SK-N-SH (cell line): ENCODE results near the gene MANEAL. TPM values are rescaled to one million over a fixed set of nuclear protein-coding genes. Genes with fewer than 3 reads are reported as not detected.

ENCODE experiments used
- CTCF ChIA-PET: fragments of 300-600, 350-600 bp; formaldehyde crosslinking; extraction: SDS; loops from one replicate; lab custom pipeline; 2021; lab: Yijun Ruan, JAX
- POLR2A ChIA-PET: fragments of 350-600 bp; sonication (Branson Sonifier 250); formaldehyde crosslinking; extraction: SDS; loops from one replicate; lab custom pipeline; 2020; ENCODE audit warnings: antibody characterized with exemption, inconsistent platforms; lab: Yijun Ruan, JAX
- DNase-seq: peaks from one replicate; pipeline ENCODE4 v3.0.0; 2012
- H2AFZ ChIP-seq: fragments of 200-600 bp; sonication (generic); 2 replicates; pipeline ENCODE4 v1.8.1; 2016; ENCODE audit warnings: antibody characterized with exemption, mild to moderate bottlenecking, low read depth
- H3F3A ChIP-seq: fragments of 200-600 bp; sonication (generic); replicated peaks from 2 replicates; pipeline ENCODE3; 2016; ENCODE audit warnings: antibody characterized with exemption, mild to moderate bottlenecking; ENCODE audit not compliant: insufficient read depth
- H3K27ac ChIP-seq, 2 experiments: fragments of 200-500 bp in 1 of 2; fragments of 200-600 bp in 1 of 2; sonication (Bioruptor generic) in 1 of 2; sonication (generic), shearing (Covaris generic) in 1 of 2; 2 replicates each; pipeline versions ENCODE4 v1.5.1 to v1.6.1; 2014 to 2016; ENCODE audit warnings: low read depth in 2 of 2, inconsistent platforms in 1 of 2, low read length in 1 of 2, mild to moderate bottlenecking in 1 of 2, mixed read lengths in 1 of 2
- H3K27me3 ChIP-seq: fragments of 200-600 bp; sonication (generic), shearing (Covaris generic); 2 replicates; pipeline ENCODE4 v1.6.1; 2016; ENCODE audit warnings: mixed run types; ENCODE audit not compliant: insufficient read depth
- H3K36me3 ChIP-seq, 2 experiments: fragments of 200-500 bp in 1 of 2; fragments of 200-600 bp in 1 of 2; sonication (Bioruptor generic) in 1 of 2; sonication (generic) in 1 of 2; replicated peaks in 1 of 2; 2 replicates each; pipeline versions ENCODE3 to v1.5.1; 2014 to 2016; ENCODE audit warnings: low read length in 1 of 2, mild to moderate bottlenecking in 1 of 2; ENCODE audit not compliant: insufficient read depth in 2 of 2, control insufficient read depth in 1 of 2
- H3K4me1 ChIP-seq, 2 experiments: fragments of 200-500 bp in 1 of 2; fragments of 200-600 bp in 1 of 2; sonication (Bioruptor generic) in 1 of 2; sonication (generic), shearing (Covaris generic) in 1 of 2; 2 replicates each; pipeline versions ENCODE4 v1.5.1 to v1.6.1; 2014 to 2016; ENCODE audit warnings: low read depth in 1 of 2, low read length in 1 of 2, mixed run types in 1 of 2; ENCODE audit not compliant: insufficient read depth in 2 of 2, control insufficient read depth in 1 of 2
- H3K4me2 ChIP-seq: fragments of 200-600 bp; sonication (generic), shearing (Covaris generic); 2 replicates; pipeline ENCODE4 v1.6.1; 2017; ENCODE audit warnings: mixed run types
- H3K4me3 ChIP-seq, 2 experiments: fragments of 200-500 bp in 1 of 2; fragments of 200-600 bp in 1 of 2; sonication (Bioruptor generic) in 1 of 2; sonication (generic), shearing (Covaris generic) in 1 of 2; 2 replicates each; pipeline versions ENCODE4 v1.5.1 to v1.8.1; 2014 to 2016; ENCODE audit warnings: low read depth in 2 of 2, inconsistent platforms in 1 of 2, low read length in 1 of 2, mild to moderate bottlenecking in 1 of 2, mixed read lengths in 1 of 2, moderate library complexity in 1 of 2
- H3K79me2 ChIP-seq: fragments of 200-600 bp; sonication (generic); 2 replicates; pipeline ENCODE4 v1.8.1; 2017; ENCODE audit warnings: mild to moderate bottlenecking; ENCODE audit not compliant: insufficient read depth
- H3K9ac ChIP-seq: fragments of 200-600 bp; sonication (generic); 2 replicates; pipeline ENCODE4 v1.6.1; 2017; ENCODE audit warnings: mixed run types
- H3K9me2 ChIP-seq: fragments of 200-600 bp; sonication (generic); 2 replicates; pipeline ENCODE4 v1.6.1; 2017; ENCODE audit warnings: mixed run types
- H3K9me3 ChIP-seq: fragments of 200-600 bp; sonication (generic); 2 replicates; pipeline ENCODE4 v1.6.1; 2017; ENCODE audit warnings: mixed run types, mild to moderate bottlenecking, moderate library complexity
- H4K20me1 ChIP-seq: fragments of 200-600 bp; sonication (generic); 2 replicates; pipeline ENCODE4 v1.6.1; 2017; ENCODE audit warnings: mild to moderate bottlenecking, mixed run types; ENCODE audit not compliant: insufficient read depth
- ELF1 ChIP-seq: IDR thresholded peaks from 2 replicates; pipeline ENCODE4 v1.4.0; 2012
- EP300 ChIP-seq, 2 experiments: IDR thresholded peaks; 2 replicates each; pipeline versions ENCODE4 v1.4.0 to v1.6.1; 2012; ENCODE audit warnings: borderline replicate concordance in 1 of 2, low read depth in 1 of 2, low read length in 1 of 2
- EZH2phosphoT487 ChIP-seq: fragments of 200-600 bp; sonication (generic); IDR thresholded peaks from 2 replicates; pipeline ENCODE4 v1.6.1; 2017; ENCODE audit warnings: low read depth, mixed run types, mild to moderate bottlenecking, antibody characterized with exemption, moderate library complexity, borderline replicate concordance
- FOSL2 ChIP-seq: IDR thresholded peaks from 2 replicates; pipeline ENCODE4 v1.4.0; 2012; ENCODE audit warnings: low read depth, mild to moderate bottlenecking, moderate library complexity, borderline replicate concordance
- FOXJ3 ChIP-seq: sonication (generic); formaldehyde crosslinking; IDR thresholded peaks from 2 replicates; pipeline ENCODE4 v1.5.1; 2020; ENCODE audit warnings: mild to moderate bottlenecking, missing genetic modification reagents
- FOXM1 ChIP-seq: IDR thresholded peaks from 2 replicates; pipeline ENCODE4 v1.4.0; 2012; ENCODE audit warnings: low read depth, mild to moderate bottlenecking
- MEF2A ChIP-seq: IDR thresholded peaks from 2 replicates; pipeline ENCODE4 v1.4.0; 2012; ENCODE audit warnings: low read depth, borderline replicate concordance
- RFX5 ChIP-seq: IDR thresholded peaks from 2 replicates; pipeline ENCODE4 v1.6.1; 2012; ENCODE audit warnings: mild to moderate bottlenecking, improper control_type of control experiment, low read length
- RXRA ChIP-seq: IDR thresholded peaks from 2 replicates; pipeline ENCODE4 v1.4.0; 2012; ENCODE audit warnings: low read depth, mild to moderate bottlenecking, borderline replicate concordance
- SIN3A ChIP-seq: IDR thresholded peaks from 2 replicates; pipeline ENCODE4 v1.6.1; 2012; ENCODE audit warnings: low read depth, mild to moderate bottlenecking, low read length, moderate library complexity, borderline replicate concordance
- TEAD4 ChIP-seq: IDR thresholded peaks from 2 replicates; pipeline ENCODE4 v1.4.0; 2012; ENCODE audit warnings: mild to moderate bottlenecking, borderline replicate concordance; ENCODE audit not compliant: insufficient read depth
- YY1 ChIP-seq: IDR thresholded peaks from 2 replicates; pipeline ENCODE4 v1.4.0; 2012; ENCODE audit warnings: low read depth, mild to moderate bottlenecking
- WGBS: methylation state at CpG from one replicate; pipeline ENCODE4 v1.1.6; 2017; ENCODE audit warnings: low lambda C conversion rate; 5-methylcytosine and 5-hydroxymethylcytosine counted together
- polyA plus RNA-seq, 3 experiments: library from polyadenylated mRNA; depleted of rRNA; stranded (reverse); fragments of >200 nt; gene quantifications; 2 replicates each; pipeline ENCODE4 v1.2.3, GENCODE V29; 2012
- TF ChIP-seq, protein P1 (sequence below): IDR thresholded peaks from 2 replicates; pipeline ENCODE4 v1.4.0; 2012; ENCODE audit warnings: low read depth, borderline replicate concordance
- TF ChIP-seq, protein P2 (sequence below): IDR thresholded peaks from 2 replicates; pipeline ENCODE4 v1.4.0; 2012; ENCODE audit warnings: low read depth, borderline replicate concordance
- TF ChIP-seq, protein P3 (sequence below): fragments of 150-350 bp; IDR thresholded peaks from 2 replicates; pipeline ENCODE4 v1.6.1; 2017; ENCODE audit warnings: antibody characterized with exemption, low read length, low read depth, borderline replicate concordance
- TF ChIP-seq, protein P4 (sequence below): IDR thresholded peaks from 2 replicates; pipeline ENCODE4 v1.6.1; 2012; ENCODE audit warnings: mild to moderate bottlenecking, low read depth, low read length, moderate library complexity
- TF ChIP-seq, protein P5 (sequence below): IDR thresholded peaks from 2 replicates; pipeline ENCODE4; 2012

MANEAL gene
- polyA plus RNA-seq, 1 of the 3 experiments (the other 2 are of a cell fraction), result 2.7 TPM

DNA sequence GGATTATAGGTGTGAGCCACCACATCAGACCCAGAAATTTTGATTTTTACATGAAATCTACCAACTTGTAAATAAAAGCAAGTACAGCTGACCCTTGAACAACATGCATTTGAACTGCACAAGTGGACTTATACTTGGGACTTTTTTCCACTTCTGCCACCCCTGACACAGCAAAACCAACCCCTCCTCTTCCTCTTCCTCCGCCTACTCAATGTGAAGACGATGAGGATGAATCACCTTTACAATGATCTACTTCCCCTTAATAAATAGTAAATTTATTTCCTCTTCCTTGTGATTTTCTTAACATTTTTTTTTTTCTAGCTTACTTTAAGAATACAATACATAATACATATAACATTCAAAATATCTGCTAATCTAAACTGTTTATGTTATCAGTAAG is 31.9 kb downstream of the MANEAL start:
- Histone ChIP-seq H4K20me1 (no peaks in the 10 kb centered on the region), H3K9ac (no peak overlapping the region), H3K36me3 (peaks cover 44 to 46% of the 10 kb centered on the region in 2 experiments), H3K27ac (no peak overlapping the region), H3K79me2 (peaks cover 3% of the 10 kb centered on the region; the same call in 1 of the 2 replicates), H3K4me3 (no peak overlapping the region), H2AFZ (no peak overlapping the region), H3F3A (peaks cover 5% of the 10 kb centered on the region), H3K9me3 (no peaks in the 10 kb centered on the region), H3K4me1 (no peaks in the 10 kb centered on the region), H3K4me2 (no peak overlapping the region), H3K9me2 (no peaks in the 10 kb centered on the region), H3K27me3 (no peaks in the 10 kb centered on the region)
- ChIA-PET POLR2A (interaction anchor here (1.4 kb wide), 1 partner anchor 13 kb away, joined by 3 read pairs; no protein-coding TSS in a partner anchor), CTCF (no interaction called here)
- no peak for DNase-seq
- TF ChIP-seq, protein P1, sequence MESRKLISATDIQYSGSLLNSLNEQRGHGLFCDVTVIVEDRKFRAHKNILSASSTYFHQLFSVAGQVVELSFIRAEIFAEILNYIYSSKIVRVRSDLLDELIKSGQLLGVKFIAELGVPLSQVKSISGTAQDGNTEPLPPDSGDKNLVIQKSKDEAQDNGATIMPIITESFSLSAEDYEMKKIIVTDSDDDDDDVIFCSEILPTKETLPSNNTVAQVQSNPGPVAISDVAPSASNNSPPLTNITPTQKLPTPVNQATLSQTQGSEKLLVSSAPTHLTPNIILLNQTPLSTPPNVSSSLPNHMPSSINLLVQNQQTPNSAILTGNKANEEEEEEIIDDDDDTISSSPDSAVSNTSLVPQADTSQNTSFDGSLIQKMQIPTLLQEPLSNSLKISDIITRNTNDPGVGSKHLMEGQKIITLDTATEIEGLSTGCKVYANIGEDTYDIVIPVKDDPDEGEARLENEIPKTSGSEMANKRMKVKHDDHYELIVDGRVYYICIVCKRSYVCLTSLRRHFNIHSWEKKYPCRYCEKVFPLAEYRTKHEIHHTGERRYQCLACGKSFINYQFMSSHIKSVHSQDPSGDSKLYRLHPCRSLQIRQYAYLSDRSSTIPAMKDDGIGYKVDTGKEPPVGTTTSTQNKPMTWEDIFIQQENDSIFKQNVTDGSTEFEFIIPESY, result no peak
- 88% methylated on average over 2 of the region's 2 CpGs for WGBS

DNA sequence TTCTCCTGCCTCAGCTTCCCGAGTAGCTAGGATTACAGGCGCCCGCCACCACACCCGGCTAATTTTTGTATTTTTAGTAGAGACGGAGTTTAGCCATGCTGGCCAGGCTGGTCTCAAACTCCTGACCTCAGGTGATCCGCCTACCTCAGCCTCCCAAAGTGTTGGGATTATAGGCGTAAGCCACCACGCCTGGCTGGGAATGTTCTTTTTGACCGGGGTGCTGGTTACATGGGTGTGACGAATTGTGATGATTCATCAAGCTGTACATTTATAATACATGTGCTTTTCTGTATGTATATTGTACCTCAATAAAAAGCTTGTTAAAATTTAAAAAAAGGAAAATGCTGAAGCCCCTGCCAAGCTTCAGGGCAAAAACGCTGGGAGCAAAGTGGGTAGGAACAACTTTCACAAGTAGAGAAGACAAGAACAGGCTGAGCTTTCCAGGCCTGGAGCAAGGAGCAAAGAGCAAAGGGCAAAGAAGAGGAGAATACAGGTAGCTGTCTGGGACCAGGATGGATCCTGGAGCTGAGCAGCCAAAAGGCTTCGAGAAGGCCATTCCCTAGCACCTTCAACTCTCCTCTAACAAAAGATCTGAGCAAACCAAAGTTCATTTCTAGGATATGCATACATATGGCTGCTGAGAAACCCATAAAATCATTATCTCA is 34.9 kb downstream of the MANEAL start:
- H3K4me3 ChIP-seq, result no peak overlapping the region
- DNase-seq, result no peak
- CTCF ChIA-PET, result interaction anchor here (0.7 to 1.3 kb wide), 3 partner anchors 17 to 31 kb away, joined by 3 to 4 read pairs (median 4); partner anchors contain the start of gene MTF1
- H4K20me1 ChIP-seq, result no peaks in the 10 kb centered on the region
- H3K9me2 ChIP-seq, result no peaks in the 10 kb centered on the region
- no peak overlapping the region for H2AFZ ChIP-seq
- no peak overlapping the region for H3K27ac ChIP-seq
- WGBS, result 95% methylated on average over 12 of the region's 12 CpGs
- TF ChIP-seq ELF1 (no peak), TEAD4 (no peak), YY1 (no peak), EP300 (IDR thresholded peaks at IDR 0.05; ENCODE audit: borderline replicate concordance in 1 of 2, low read depth in 1 of 2, low read length in 1 of 2) (no peak), FOSL2 (no peak), EZH2phosphoT487 (no peak), MEF2A (no peak), RFX5 (no peak), RXRA (no peak), FOXJ3 (CRISPR knock-in tag) (no peak), SIN3A (no peak), FOXM1 (no peak)
- TF ChIP-seq, protein P2, sequence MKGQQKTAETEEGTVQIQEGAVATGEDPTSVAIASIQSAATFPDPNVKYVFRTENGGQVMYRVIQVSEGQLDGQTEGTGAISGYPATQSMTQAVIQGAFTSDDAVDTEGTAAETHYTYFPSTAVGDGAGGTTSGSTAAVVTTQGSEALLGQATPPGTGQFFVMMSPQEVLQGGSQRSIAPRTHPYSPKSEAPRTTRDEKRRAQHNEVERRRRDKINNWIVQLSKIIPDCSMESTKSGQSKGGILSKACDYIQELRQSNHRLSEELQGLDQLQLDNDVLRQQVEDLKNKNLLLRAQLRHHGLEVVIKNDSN, result no peak
- TF ChIP-seq, protein P3, sequence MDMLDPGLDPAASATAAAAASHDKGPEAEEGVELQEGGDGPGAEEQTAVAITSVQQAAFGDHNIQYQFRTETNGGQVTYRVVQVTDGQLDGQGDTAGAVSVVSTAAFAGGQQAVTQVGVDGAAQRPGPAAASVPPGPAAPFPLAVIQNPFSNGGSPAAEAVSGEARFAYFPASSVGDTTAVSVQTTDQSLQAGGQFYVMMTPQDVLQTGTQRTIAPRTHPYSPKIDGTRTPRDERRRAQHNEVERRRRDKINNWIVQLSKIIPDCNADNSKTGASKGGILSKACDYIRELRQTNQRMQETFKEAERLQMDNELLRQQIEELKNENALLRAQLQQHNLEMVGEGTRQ, result no peak
- TF ChIP-seq, protein P4, sequence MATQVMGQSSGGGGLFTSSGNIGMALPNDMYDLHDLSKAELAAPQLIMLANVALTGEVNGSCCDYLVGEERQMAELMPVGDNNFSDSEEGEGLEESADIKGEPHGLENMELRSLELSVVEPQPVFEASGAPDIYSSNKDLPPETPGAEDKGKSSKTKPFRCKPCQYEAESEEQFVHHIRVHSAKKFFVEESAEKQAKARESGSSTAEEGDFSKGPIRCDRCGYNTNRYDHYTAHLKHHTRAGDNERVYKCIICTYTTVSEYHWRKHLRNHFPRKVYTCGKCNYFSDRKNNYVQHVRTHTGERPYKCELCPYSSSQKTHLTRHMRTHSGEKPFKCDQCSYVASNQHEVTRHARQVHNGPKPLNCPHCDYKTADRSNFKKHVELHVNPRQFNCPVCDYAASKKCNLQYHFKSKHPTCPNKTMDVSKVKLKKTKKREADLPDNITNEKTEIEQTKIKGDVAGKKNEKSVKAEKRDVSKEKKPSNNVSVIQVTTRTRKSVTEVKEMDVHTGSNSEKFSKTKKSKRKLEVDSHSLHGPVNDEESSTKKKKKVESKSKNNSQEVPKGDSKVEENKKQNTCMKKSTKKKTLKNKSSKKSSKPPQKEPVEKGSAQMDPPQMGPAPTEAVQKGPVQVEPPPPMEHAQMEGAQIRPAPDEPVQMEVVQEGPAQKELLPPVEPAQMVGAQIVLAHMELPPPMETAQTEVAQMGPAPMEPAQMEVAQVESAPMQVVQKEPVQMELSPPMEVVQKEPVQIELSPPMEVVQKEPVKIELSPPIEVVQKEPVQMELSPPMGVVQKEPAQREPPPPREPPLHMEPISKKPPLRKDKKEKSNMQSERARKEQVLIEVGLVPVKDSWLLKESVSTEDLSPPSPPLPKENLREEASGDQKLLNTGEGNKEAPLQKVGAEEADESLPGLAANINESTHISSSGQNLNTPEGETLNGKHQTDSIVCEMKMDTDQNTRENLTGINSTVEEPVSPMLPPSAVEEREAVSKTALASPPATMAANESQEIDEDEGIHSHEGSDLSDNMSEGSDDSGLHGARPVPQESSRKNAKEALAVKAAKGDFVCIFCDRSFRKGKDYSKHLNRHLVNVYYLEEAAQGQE, result no peak
- TF ChIP-seq, protein P5, sequence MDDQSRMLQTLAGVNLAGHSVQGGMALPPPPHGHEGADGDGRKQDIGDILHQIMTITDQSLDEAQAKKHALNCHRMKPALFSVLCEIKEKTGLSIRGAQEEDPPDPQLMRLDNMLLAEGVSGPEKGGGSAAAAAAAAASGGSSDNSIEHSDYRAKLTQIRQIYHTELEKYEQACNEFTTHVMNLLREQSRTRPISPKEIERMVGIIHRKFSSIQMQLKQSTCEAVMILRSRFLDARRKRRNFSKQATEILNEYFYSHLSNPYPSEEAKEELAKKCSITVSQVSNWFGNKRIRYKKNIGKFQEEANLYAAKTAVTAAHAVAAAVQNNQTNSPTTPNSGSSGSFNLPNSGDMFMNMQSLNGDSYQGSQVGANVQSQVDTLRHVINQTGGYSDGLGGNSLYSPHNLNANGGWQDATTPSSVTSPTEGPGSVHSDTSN, result no peak
- no peaks in the 10 kb centered on the region for H3K4me1 ChIP-seq
- POLR2A ChIA-PET, result interaction anchor here (1.0 kb wide), 1 partner anchor 31 kb away, joined by 3 read pairs; the partner anchor contains the start of gene MTF1
- H3F3A ChIP-seq, result peaks cover 5% of the 10 kb centered on the region
- no peaks in the 10 kb centered on the region for H3K9me3 ChIP-seq
- no peaks in the 10 kb centered on the region for H3K27me3 ChIP-seq
- H3K9ac ChIP-seq, result no peak overlapping the region
- no peak overlapping the region for H3K4me2 ChIP-seq
- H3K79me2 ChIP-seq, result no peaks in the 10 kb centered on the region
- H3K36me3 ChIP-seq, result peaks cover 42 to 48% of the 10 kb centered on the region in 2 experiments
